ENCODE data around the gene RBP7.

- TF ChIP-seq, protein P1, sequence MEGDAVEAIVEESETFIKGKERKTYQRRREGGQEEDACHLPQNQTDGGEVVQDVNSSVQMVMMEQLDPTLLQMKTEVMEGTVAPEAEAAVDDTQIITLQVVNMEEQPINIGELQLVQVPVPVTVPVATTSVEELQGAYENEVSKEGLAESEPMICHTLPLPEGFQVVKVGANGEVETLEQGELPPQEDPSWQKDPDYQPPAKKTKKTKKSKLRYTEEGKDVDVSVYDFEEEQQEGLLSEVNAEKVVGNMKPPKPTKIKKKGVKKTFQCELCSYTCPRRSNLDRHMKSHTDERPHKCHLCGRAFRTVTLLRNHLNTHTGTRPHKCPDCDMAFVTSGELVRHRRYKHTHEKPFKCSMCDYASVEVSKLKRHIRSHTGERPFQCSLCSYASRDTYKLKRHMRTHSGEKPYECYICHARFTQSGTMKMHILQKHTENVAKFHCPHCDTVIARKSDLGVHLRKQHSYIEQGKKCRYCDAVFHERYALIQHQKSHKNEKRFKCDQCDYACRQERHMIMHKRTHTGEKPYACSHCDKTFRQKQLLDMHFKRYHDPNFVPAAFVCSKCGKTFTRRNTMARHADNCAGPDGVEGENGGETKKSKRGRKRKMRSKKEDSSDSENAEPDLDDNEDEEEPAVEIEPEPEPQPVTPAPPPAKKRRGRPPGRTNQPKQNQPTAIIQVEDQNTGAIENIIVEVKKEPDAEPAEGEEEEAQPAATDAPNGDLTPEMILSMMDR (conservative IDR thresholded peaks at IDR 0.05 in 1 of 2, IDR thresholded peaks at IDR 0.05 in 1 of 2; ENCODE audit: extremely low read depth in 1 of 2, insufficient read depth in 1 of 2, low read depth in 1 of 2, low read length in 2 of 2), result no peak
- TF ChIP-seq EZH2 (IDR thresholded peaks at IDR 0.05; ENCODE audit: borderline replicate concordance, low read length), result no peak
Observed at GRCh38 chr1:10020086-10020485, 23.1 kb downstream of the RBP7 start.
